Cardiac septum (tissue), 1 donor: Measurements from ENCODE around the gene PLA2G7. TPM values are rescaled to one million over a fixed set of nuclear protein-coding genes. Genes with fewer than 3 reads are reported as not detected.
"Not testable (repeated sequence)": the region's sequence is repeated elsewhere in the genome, so short reads cannot be mapped to it uniquely, and the experiment has no call there.

ENCODE experiments used
- DNase-seq: peaks from one replicate; pipeline ENCODE4 v3.0.0-alpha.2; 2020; ENCODE audit warnings: low spot score
- intact Hi-C: fragments of 100-400 bp; cut with DNase I; formaldehyde crosslinking; loops from one replicate; pipeline ENCODE4 v1.14.0; 2022
- total RNA-seq: library from RNA; stranded (reverse); fragmentation: NEBNext Ultra II Directional; extraction: Animal tissue kit (Norgen Biotek cat#: 25700); gene quantifications from one replicate; pipeline ENCODE4 v1.2.1, GENCODE V29; 2021
- donor health status: DM: no; HTN: no; CAD: no.

Gene PLA2G7
- total RNA-seq, 1 donor from 2014 or later = 0.46 TPM

GRCh38 chr6:46751658-46752057, 16.5 kb upstream of the PLA2G7 start:
- intact Hi-C loops = no loop called here
- no peak for DNase-seq

DNA sequence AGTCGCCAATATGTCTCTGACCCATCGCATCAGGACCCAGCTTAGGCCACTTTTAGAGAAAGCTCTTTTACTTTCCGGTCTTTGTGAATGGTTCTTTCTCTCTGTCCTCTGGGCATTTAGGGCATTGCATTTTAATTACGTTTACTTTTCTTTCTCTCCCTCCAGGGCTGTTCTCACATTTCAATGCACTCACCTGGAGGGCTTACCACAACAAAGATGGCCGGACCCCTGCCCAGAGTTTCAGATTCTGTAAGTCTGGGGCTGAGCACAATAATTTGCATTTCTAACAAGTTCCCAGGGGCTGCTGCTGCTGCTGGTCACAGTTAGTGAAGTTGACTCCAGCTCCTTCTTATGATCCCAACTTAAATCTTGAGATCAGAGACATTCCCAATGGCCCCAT, 14.6 kb upstream of the PLA2G7 start:
- intact Hi-C loops = no loop called here
- DNase-seq = no peak

GRCh38 chr6:46748940-46749503, 13.8 kb upstream of the PLA2G7 start:
- DNase-seq = no peak
- intact Hi-C loops = no loop called here

GRCh38 chr6:46746696-46747095, 11.5 kb upstream of the PLA2G7 start, which contains the start of gene ANKRD66:
ANKRD66 (plus strand) TSS chr6:46746933; CDS start chr6:46751949, 5,016 bp downstream.
- DNase-seq = no peak
- intact Hi-C loops = no loop called here

DNA sequence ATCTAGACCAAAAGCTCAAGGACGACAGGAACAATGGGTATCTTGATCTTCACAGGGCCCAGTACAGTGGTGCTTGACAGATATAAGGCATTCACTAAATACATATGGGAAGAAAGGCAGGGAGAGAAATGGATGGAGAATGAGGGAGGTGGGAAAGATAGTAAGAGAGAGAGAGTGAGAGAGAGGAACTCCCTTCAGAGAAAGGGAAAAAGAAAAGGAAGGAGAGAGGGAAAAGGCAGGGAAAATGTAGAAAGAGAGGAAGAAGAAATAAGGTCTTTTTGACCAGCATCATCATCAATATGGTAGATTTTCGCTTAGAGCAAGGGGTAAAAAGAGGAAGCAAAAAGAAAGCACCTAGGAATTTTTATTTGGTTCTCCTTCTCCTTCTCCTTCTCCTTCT, 10.8 kb upstream of the PLA2G7 start:
- intact Hi-C loops = no loop called here
- DNase-seq = no peak

GRCh38 chr6:46744159-46744725, 9.1 kb upstream of the PLA2G7 start:
- DNase-seq, intact Hi-C loops: not testable (repeated sequence)

GRCh38 chr6:46743425-46744158, 8.4 kb upstream of the PLA2G7 start:
- intact Hi-C loops = no loop called here
- DNase-seq = no peak

DNA sequence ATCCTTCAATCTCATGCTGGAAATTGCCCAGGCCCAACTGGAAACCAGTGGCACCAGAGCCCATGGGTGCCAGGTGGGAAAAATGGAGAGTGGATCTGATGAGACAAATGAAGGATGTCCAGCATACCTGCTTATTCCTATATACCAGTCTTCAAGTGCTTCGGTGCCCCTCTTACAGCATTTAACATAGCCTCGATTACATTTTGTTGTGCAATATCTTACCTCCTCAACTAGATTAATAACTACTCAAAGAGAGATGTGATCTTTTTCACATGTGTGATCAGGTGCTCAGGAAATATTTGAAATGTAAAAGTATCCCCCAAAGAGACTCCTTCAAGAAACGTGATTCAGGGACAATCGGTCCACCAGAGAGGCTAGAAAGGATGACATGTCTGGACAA, 6.7 kb upstream of the PLA2G7 start:
- no peak for DNase-seq
- intact Hi-C loops = no loop called here

GRCh38 chr6:46741482-46741881, 6.3 kb upstream of the PLA2G7 start:
- intact Hi-C loops = no loop called here
- DNase-seq = no peak

- DNase-seq = no peak
- intact Hi-C loops = no loop called here
Observed at GRCh38 chr6:46736906-46737305, 1.7 kb upstream of the PLA2G7 start.

DNA sequence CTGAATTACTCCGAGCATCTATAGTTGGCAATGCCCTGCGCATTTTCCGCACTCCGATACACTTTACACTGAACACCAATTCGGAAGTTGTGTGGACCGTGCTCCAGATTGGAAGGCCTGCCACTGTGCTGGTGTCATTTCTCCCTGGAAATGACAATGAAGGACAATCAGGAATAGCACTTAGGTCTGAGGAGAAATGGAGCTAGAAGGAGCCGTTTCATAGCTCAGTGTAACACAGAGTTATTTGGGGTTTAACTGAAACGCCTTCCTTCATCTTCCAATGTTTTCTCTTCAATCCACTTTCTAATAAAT, 501 bp upstream of the PLA2G7 start:
- intact Hi-C loops = no loop called here
- DNase-seq = no peak

DNA sequence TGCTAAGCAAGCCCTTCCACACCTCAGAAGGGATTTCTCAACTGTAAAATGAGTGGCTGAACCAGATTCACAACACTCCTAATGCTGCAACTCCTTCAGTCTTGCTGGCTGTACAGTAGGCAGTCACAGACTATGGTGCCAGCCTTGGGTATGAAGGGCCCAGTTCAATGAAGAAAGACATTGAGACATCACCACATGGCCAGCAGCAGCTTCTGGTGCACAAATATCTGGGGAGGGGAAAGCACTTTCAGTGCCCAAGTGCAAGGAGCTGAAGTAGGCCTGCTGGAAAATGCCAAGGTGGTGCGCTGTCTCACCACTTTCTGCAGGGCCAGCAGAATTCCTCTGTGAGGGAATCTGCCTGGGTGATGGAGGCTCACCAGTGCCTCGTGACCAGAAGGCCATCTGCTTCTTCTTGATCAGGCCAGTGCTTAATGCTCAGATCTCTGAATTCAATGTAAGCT, 1.8 kb downstream of the PLA2G7 start:
- intact Hi-C loops = no loop called here
- no peak for DNase-seq

GRCh38 chr6:46730921-46731461, 4.2 kb downstream of the PLA2G7 start:
- no peak for DNase-seq
- intact Hi-C loops = no loop called here

DNA sequence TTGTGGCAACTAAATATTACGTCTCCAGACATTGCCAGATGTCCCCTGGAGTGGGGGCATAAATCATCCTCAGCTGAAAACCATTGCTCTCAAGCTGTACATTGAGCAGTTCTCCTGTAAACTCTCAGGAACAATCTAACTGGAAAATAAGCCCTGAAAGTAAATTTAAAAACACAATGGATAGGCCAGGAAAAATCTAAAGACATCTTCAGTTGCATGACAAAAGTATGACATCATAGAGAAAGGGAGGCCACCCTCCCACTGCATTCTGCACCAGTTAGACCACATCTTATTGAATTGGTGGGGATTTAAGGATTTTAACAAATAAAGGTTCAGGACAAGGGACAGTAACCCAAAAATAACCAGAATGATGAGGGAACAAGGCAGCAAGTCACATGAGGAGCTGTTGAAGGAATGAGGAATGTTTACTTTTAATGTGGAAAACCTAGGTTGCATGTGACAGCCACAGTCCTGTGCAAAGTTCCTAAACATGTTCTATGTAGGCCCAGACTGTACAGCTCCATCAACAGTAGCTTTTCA, 5.3 kb downstream of the PLA2G7 start:
- intact Hi-C loops = no loop called here
- DNase-seq = no peak

- intact Hi-C loops = no loop called here
- DNase-seq = no peak
Observed at GRCh38 chr6:46720401-46720800, 14.8 kb downstream of the PLA2G7 start.

GRCh38 chr6:46719099-46719498, 16.1 kb downstream of the PLA2G7 start:
- no peak for DNase-seq
- intact Hi-C loops = no loop called here

- no peak for DNase-seq
- intact Hi-C loops = no loop called here
Observed at GRCh38 chr6:46715141-46715540, 20.0 kb downstream of the PLA2G7 start.

GRCh38 chr6:46711491-46711890, 23.7 kb downstream of the PLA2G7 start:
- intact Hi-C loops = no loop called here
- DNase-seq = no peak

GRCh38 chr6:46706464-46706863, 28.7 kb downstream of the PLA2G7 start:
- DNase-seq = no peak
- intact Hi-C loops = no loop called here

DNA sequence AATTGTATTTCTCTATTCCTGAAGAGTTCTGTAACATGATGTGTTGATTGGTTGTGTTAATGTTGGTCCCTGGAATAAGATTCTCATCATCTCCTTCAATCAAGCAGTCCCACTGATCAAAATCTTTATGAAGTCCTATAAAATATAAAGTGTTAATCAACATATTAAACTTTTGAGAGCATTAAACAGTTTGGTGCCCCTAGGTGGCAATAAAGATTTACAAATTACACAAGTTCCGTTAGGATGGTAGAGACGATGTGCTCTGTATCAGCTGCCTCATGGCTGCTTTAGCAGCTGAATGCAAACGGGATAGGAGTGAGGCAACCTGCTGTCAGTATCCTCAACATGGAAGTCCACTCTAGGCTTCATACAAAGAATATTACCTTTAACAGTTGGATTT, 30.6 kb downstream of the PLA2G7 start:
- intact Hi-C loops = no loop called here
- no peak for DNase-seq

- intact Hi-C loops = no loop called here
- DNase-seq = no peak
Observed at GRCh38 chr6:46699970-46700369, 35.2 kb downstream of the PLA2G7 start.
